ENCODE data around the gene ARHGAP44. TPM values are rescaled to one million over a fixed set of nuclear protein-coding genes. Genes with fewer than 3 reads are reported as not detected.
A peak's percentile ranks its signal among the peaks of the same experiment; 100 is the strongest.

Gene ARHGAP44
- total RNA-seq, 5 donors from 2014 or later (not counting 1 experiment from before 2014, with no cell fraction given) = 0.15 to 0.39 (median 0.38) TPM; not detected in 2

- H3K27ac Mint-ChIP-seq = no peak overlapping the region
- H3K36me3 ChIP-seq (ENCODE audit: control insufficient read depth in 2 of 2, extremely low read depth in 1 of 2, insufficient read depth in 1 of 2, low read length in 1 of 2) = no peaks in the 10 kb centered on the region
- POLR2A ChIA-PET = no interaction called here
- H3K9me3 Mint-ChIP-seq = no peaks in the 10 kb centered on the region
- peaks cover 0 to 8% of the 10 kb centered on the region in 2 experiments for H3K4me1 ChIP-seq (ENCODE audit: control insufficient read depth in 1 of 2, extremely low read depth in 1 of 2, insufficient read depth in 2 of 2, low read length in 2 of 2)
- no peak overlapping the region for H3K4me3 ChIP-seq (ENCODE audit: control insufficient read depth in 1 of 2, extremely low read depth in 1 of 2, low read length in 1 of 2)
- peaks cover 13 to 26% of the 10 kb centered on the region in 2 donors for H3K27me3 Mint-ChIP-seq
- peaks cover 0 to 24% of the 10 kb centered on the region in 2 experiments for H3K27me3 ChIP-seq (replicated peaks in 1 of 2; ENCODE audit: control insufficient read depth in 2 of 2, extremely low read depth in 1 of 2, insufficient read depth in 2 of 2, low read length in 1 of 2)
- no peaks in the 10 kb centered on the region for H3K36me3 Mint-ChIP-seq
- ATAC-seq (replicated peaks in 1 of 4) (peak in 1 of 4 experiments; percentile 62), DNase-seq (peak in 20 of 35 experiments; percentile 2 to 66 (median 10))
- H3K4me1 Mint-ChIP-seq = peaks cover 0 to 7% (median 4%) of the 10 kb centered on the region in 3 donors
- H3K9me3 ChIP-seq = no peaks in the 10 kb centered on the region
- 48% methylated on average over 5 of the region's 6 CpGs for WGBS (ENCODE audit: insufficient coverage)
- CTCF ChIA-PET = interaction anchor here in 1 of 2 donors (0.5 kb wide), 1 partner anchor 36 kb away, joined by 3 read pairs; the partner anchor contains the start of gene ELAC2
- H3K4me3 Mint-ChIP-seq = no peak overlapping the region
- no peak overlapping the region for H3K27ac ChIP-seq (ENCODE audit: low read length)
These were observed 192.9 kb downstream of the ARHGAP44 start for GRCh38 chr17:12982224-12982623.

- no peak overlapping the region for H3K27ac Mint-ChIP-seq
These were observed 194.9 kb downstream of the ARHGAP44 start for GRCh38 chr17:12983991-12984884.

GRCh38 chr17:12985431-12986293 is 196.4 kb downstream of the ARHGAP44 start:
- no peaks in the 10 kb centered on the region for H3K9me3 Mint-ChIP-seq
- CTCF ChIA-PET = interaction anchor here in 1 of 2 donors (0.6 kb wide), 1 partner anchor 959 kb away, joined by 3 read pairs; no protein-coding TSS in a partner anchor

More at GRCh38 chr17:12983991-12984884, 194.9 kb downstream of the ARHGAP44 start:
- H3K36me3 ChIP-seq (ENCODE audit: control insufficient read depth in 2 of 2, extremely low read depth in 1 of 2, insufficient read depth in 1 of 2, low read length in 1 of 2) = no peaks in the 10 kb centered on the region
- ChIA-PET CTCF (no interaction called here), POLR2A (no interaction called here)
- H3K27me3 Mint-ChIP-seq = peaks cover 8 to 13% of the 10 kb centered on the region in 2 donors
- H3K27ac ChIP-seq (ENCODE audit: low read length) = no peak overlapping the region
- no peak for DNase-seq
- H3K4me1 Mint-ChIP-seq = peaks cover 0 to 7% (median 4%) of the 10 kb centered on the region in 3 donors
- H3K4me3 ChIP-seq (ENCODE audit: control insufficient read depth in 1 of 2, extremely low read depth in 1 of 2, low read length in 1 of 2) = no peak overlapping the region
- peaks cover 0 to 17% of the 10 kb centered on the region in 2 experiments for H3K27me3 ChIP-seq (replicated peaks in 1 of 2; ENCODE audit: control insufficient read depth in 2 of 2, extremely low read depth in 1 of 2, insufficient read depth in 2 of 2, low read length in 1 of 2)
- no peaks in the 10 kb centered on the region for H3K36me3 Mint-ChIP-seq
- no peak overlapping the region for H3K4me3 Mint-ChIP-seq
- WGBS (ENCODE audit: insufficient coverage) = 86% methylated on average over 12 of the region's 21 CpGs
- H3K9me3 Mint-ChIP-seq = no peaks in the 10 kb centered on the region
- no peak for ATAC-seq (replicated peaks in 1 of 4)
- no peaks in the 10 kb centered on the region for H3K9me3 ChIP-seq
- peaks cover 0 to 8% of the 10 kb centered on the region in 2 experiments for H3K4me1 ChIP-seq (ENCODE audit: control insufficient read depth in 1 of 2, extremely low read depth in 1 of 2, insufficient read depth in 2 of 2, low read length in 2 of 2)

GRCh38 chr17:12987120-12987519 is 197.8 kb downstream of the ARHGAP44 start:
- DNase-seq (no peak), ATAC-seq (replicated peaks in 1 of 4) (no peak)
- ChIA-PET CTCF (no interaction called here), POLR2A (interaction anchor here in 1 of 2 donors (0.6 kb wide), 2 partner anchors 141 to 1334 kb away, joined by 3 to 8 read pairs; no protein-coding TSS in a partner anchor)
- peaks cover 0 to 3% of the 10 kb centered on the region in 2 experiments for H3K4me1 ChIP-seq (ENCODE audit: control insufficient read depth in 1 of 2, extremely low read depth in 1 of 2, insufficient read depth in 2 of 2, low read length in 2 of 2)
- WGBS (ENCODE audit: insufficient coverage) = 81% methylated on average over 11 of the region's 12 CpGs
- H3K27ac ChIP-seq (ENCODE audit: low read length) = no peak overlapping the region
- H3K36me3 Mint-ChIP-seq = peaks cover 22% of the 10 kb centered on the region
- H3K27me3 ChIP-seq (replicated peaks in 1 of 2; ENCODE audit: control insufficient read depth in 2 of 2, extremely low read depth in 1 of 2, insufficient read depth in 2 of 2, low read length in 1 of 2) = peaks cover 0 to 4% of the 10 kb centered on the region in 2 experiments
- H3K27ac Mint-ChIP-seq = no peak overlapping the region
- no peak overlapping the region for H3K4me3 ChIP-seq (ENCODE audit: control insufficient read depth in 1 of 2, extremely low read depth in 1 of 2, low read length in 1 of 2)
- H3K9me3 ChIP-seq = no peaks in the 10 kb centered on the region
- H3K4me1 Mint-ChIP-seq = peaks cover 0 to 5% (median 3%) of the 10 kb centered on the region in 3 donors
- no peaks in the 10 kb centered on the region for H3K9me3 Mint-ChIP-seq
- peaks cover 4 to 19% of the 10 kb centered on the region in 2 donors for H3K36me3 ChIP-seq (ENCODE audit: control insufficient read depth in 2 of 2, extremely low read depth in 1 of 2, insufficient read depth in 1 of 2, low read length in 1 of 2)
- no peak overlapping the region for H3K4me3 Mint-ChIP-seq
- peaks cover 4% of the 10 kb centered on the region in 2 donors for H3K27me3 Mint-ChIP-seq

More at GRCh38 chr17:12985431-12986293, 196.4 kb downstream of the ARHGAP44 start:
- ATAC-seq (replicated peaks in 1 of 4) = no peak
- H3K4me1 ChIP-seq (ENCODE audit: control insufficient read depth in 1 of 2, extremely low read depth in 1 of 2, insufficient read depth in 2 of 2, low read length in 2 of 2) = peaks cover 0 to 8% of the 10 kb centered on the region in 2 experiments
- H3K27ac Mint-ChIP-seq = no peak overlapping the region
- no peak overlapping the region for H3K4me3 ChIP-seq (ENCODE audit: control insufficient read depth in 1 of 2, extremely low read depth in 1 of 2, low read length in 1 of 2)
- no peak for DNase-seq
- 81% methylated on average over 7 of the region's 14 CpGs for WGBS (ENCODE audit: insufficient coverage)
- H3K36me3 ChIP-seq (ENCODE audit: control insufficient read depth in 2 of 2, extremely low read depth in 1 of 2, insufficient read depth in 1 of 2, low read length in 1 of 2) = peaks cover 4 to 8% of the 10 kb centered on the region in 2 donors
- no peak overlapping the region for H3K27ac ChIP-seq (ENCODE audit: low read length)
- no peak overlapping the region for H3K4me3 Mint-ChIP-seq
- POLR2A ChIA-PET = no interaction called here
- peaks cover 0 to 7% (median 4%) of the 10 kb centered on the region in 3 donors for H3K4me1 Mint-ChIP-seq
- peaks cover 0 to 9% of the 10 kb centered on the region in 2 experiments for H3K27me3 ChIP-seq (replicated peaks in 1 of 2; ENCODE audit: control insufficient read depth in 2 of 2, extremely low read depth in 1 of 2, insufficient read depth in 2 of 2, low read length in 1 of 2)
- no peaks in the 10 kb centered on the region for H3K9me3 ChIP-seq
- H3K27me3 Mint-ChIP-seq = peaks cover 8% of the 10 kb centered on the region in 2 donors
- peaks cover 9% of the 10 kb centered on the region for H3K36me3 Mint-ChIP-seq

GRCh38 chr17:12990041-12990808 is 200.9 kb downstream of the ARHGAP44 start:
- Histone ChIP-seq H3K27me3 (replicated peaks in 1 of 2; ENCODE audit: control insufficient read depth in 2 of 2, extremely low read depth in 1 of 2, insufficient read depth in 2 of 2, low read length in 1 of 2) (no peaks in the 10 kb centered on the region), H3K4me1 (ENCODE audit: control insufficient read depth in 1 of 2, extremely low read depth in 1 of 2, insufficient read depth in 2 of 2, low read length in 2 of 2) (no peaks in the 10 kb centered on the region), H3K27ac (ENCODE audit: low read length) (no peak overlapping the region), H3K4me3 (ENCODE audit: control insufficient read depth in 1 of 2, extremely low read depth in 1 of 2, low read length in 1 of 2) (no peak overlapping the region), H3K9me3 (no peaks in the 10 kb centered on the region), H3K36me3 (ENCODE audit: control insufficient read depth in 2 of 2, extremely low read depth in 1 of 2, insufficient read depth in 1 of 2, low read length in 1 of 2) (peaks cover 23 to 50% of the 10 kb centered on the region in 2 donors)
- Mint-ChIP-seq H3K4me1 (no peaks in the 10 kb centered on the region), H3K27me3 (no peaks in the 10 kb centered on the region), H3K27ac (no peak overlapping the region), H3K36me3 (peaks cover 41% of the 10 kb centered on the region), H3K9me3 (no peaks in the 10 kb centered on the region), H3K4me3 (no peak overlapping the region)
- WGBS (ENCODE audit: insufficient coverage) = 98% methylated on average over 20 of the region's 25 CpGs
- CTCF ChIA-PET = no interaction called here
- DNase-seq (no peak), ATAC-seq (replicated peaks in 1 of 4) (no peak)
- POLR2A ChIA-PET = no interaction called here
